GM23338 (cell line): ENCODE measurements around the gene GNPTG. TPM values are rescaled to one million over a fixed set of nuclear protein-coding genes. Genes with fewer than 3 reads are reported as not detected.

Experiments used
- EZH2 ChIP-seq: fragments of 200-600 bp; sonication (generic); IDR thresholded peaks from one replicate; pipeline ENCODE4 v1.8.0; 2017; ENCODE audit warnings: antibody characterized with exemption, mild to moderate bottlenecking, low read depth; ENCODE audit not compliant: unreplicated experiment
- EZH2phosphoT487 ChIP-seq: fragments of 200-600 bp; sonication (generic); IDR thresholded peaks from one replicate; pipeline ENCODE4 v1.8.1; 2018; ENCODE audit warnings: antibody characterized with exemption; ENCODE audit not compliant: unreplicated experiment
- JUNB ChIP-seq: IDR thresholded peaks from one replicate; pipeline ENCODE4 v1.6.1; 2016; ENCODE audit warnings: antibody characterized with exemption; ENCODE audit not compliant: unreplicated experiment
- ZNF331 ChIP-seq: fragments of 250-450 bp; sonication (Bioruptor Pico); IDR thresholded peaks from 2 replicates; pipeline ENCODE4 v1.5.0; 2020; ENCODE audit warnings: low read depth, mild to moderate bottlenecking, moderate library complexity
- polyA plus RNA-seq: library from polyadenylated mRNA; unstranded; fragments of >200 nt; fragmentation: Nextera tagmentation; extraction: Ambion mirVana; gene quantifications from 2 replicates; pipeline ENCODE4 v1.2.1, GENCODE V29; 2016
- total RNA-seq: library from RNA; depleted of rRNA; stranded (reverse); fragments of >200 nt; shearing (Covaris generic); gene quantifications from 2 replicates; pipeline ENCODE4 v1.2.3, GENCODE V29; 2014
- TF ChIP-seq, protein P1 (sequence below): fragments of 250-450 bp; sonication (Bioruptor Pico); IDR thresholded peaks from 2 replicates; pipeline ENCODE4 v1.5.0; 2020; ENCODE audit warnings: mild to moderate bottlenecking, moderate library complexity
- TF ChIP-seq, protein P2 (sequence below): IDR thresholded peaks from 2 replicates; pipeline ENCODE4 v1.6.1; 2016; ENCODE audit warnings: antibody characterized with exemption
- TF ChIP-seq, protein P3 (sequence below), 2 experiments: fragments of 200-600 bp in 1 of 2; sonication (generic) in 1 of 2; conservative IDR thresholded peaks; 2 replicates each; pipeline versions ENCODE4 v1.5.1 to v1.6.1; 2016 to 2017; ENCODE audit warnings: antibody characterized with exemption in 2 of 2, low read depth in 2 of 2, mild to moderate bottlenecking in 2 of 2, moderate library complexity in 1 of 2
- TF ChIP-seq, protein P4 (sequence below): IDR thresholded peaks from one replicate; pipeline ENCODE4 v1.6.1; 2018; ENCODE audit warnings: antibody characterized with exemption; ENCODE audit not compliant: unreplicated experiment

Gene GNPTG
- total and polyA plus RNA-seq, 2 experiments from 2014 or later: 23.3 to 41.0 TPM

- TF ChIP-seq, protein P1, sequence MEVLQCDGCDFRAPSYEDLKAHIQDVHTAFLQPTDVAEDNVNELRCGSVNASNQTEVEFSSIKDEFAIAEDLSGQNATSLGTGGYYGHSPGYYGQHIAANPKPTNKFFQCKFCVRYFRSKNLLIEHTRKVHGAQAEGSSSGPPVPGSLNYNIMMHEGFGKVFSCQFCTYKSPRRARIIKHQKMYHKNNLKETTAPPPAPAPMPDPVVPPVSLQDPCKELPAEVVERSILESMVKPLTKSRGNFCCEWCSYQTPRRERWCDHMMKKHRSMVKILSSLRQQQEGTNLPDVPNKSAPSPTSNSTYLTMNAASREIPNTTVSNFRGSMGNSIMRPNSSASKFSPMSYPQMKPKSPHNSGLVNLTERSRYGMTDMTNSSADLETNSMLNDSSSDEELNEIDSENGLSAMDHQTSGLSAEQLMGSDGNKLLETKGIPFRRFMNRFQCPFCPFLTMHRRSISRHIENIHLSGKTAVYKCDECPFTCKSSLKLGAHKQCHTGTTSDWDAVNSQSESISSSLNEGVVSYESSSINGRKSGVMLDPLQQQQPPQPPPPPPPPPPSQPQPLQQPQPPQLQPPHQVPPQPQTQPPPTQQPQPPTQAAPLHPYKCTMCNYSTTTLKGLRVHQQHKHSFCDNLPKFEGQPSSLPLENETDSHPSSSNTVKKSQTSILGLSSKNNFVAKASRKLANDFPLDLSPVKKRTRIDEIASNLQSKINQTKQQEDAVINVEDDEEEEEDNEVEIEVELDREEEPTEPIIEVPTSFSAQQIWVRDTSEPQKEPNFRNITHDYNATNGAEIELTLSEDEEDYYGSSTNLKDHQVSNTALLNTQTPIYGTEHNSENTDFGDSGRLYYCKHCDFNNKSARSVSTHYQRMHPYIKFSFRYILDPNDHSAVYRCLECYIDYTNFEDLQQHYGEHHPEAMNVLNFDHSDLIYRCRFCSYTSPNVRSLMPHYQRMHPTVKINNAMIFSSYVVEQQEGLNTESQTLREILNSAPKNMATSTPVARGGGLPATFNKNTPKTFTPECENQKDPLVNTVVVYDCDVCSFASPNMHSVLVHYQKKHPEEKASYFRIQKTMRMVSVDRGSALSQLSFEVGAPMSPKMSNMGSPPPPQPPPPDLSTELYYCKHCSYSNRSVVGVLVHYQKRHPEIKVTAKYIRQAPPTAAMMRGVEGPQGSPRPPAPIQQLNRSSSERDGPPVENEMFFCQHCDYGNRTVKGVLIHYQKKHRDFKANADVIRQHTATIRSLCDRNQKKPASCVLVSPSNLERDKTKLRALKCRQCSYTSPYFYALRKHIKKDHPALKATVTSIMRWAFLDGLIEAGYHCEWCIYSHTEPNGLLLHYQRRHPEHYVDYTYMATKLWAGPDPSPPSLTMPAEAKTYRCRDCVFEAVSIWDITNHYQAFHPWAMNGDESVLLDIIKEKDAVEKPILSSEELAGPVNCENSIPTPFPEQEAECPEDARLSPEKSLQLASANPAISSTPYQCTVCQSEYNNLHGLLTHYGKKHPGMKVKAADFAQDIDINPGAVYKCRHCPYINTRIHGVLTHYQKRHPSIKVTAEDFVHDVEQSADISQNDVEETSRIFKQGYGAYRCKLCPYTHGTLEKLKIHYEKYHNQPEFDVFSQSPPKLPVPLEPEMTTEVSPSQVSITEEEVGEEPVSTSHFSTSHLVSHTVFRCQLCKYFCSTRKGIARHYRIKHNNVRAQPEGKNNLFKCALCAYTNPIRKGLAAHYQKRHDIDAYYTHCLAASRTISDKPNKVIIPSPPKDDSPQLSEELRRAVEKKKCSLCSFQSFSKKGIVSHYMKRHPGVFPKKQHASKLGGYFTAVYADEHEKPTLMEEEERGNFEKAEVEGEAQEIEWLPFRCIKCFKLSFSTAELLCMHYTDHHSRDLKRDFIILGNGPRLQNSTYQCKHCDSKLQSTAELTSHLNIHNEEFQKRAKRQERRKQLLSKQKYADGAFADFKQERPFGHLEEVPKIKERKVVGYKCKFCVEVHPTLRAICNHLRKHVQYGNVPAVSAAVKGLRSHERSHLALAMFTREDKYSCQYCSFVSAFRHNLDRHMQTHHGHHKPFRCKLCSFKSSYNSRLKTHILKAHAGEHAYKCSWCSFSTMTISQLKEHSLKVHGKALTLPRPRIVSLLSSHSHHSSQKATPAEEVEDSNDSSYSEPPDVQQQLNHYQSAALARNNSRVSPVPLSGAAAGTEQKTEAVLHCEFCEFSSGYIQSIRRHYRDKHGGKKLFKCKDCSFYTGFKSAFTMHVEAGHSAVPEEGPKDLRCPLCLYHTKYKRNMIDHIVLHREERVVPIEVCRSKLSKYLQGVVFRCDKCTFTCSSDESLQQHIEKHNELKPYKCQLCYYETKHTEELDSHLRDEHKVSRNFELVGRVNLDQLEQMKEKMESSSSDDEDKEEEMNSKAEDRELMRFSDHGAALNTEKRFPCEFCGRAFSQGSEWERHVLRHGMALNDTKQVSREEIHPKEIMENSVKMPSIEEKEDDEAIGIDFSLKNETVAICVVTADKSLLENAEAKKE (CRISPR knock-in tag): no peak
- TF ChIP-seq, protein P2, sequence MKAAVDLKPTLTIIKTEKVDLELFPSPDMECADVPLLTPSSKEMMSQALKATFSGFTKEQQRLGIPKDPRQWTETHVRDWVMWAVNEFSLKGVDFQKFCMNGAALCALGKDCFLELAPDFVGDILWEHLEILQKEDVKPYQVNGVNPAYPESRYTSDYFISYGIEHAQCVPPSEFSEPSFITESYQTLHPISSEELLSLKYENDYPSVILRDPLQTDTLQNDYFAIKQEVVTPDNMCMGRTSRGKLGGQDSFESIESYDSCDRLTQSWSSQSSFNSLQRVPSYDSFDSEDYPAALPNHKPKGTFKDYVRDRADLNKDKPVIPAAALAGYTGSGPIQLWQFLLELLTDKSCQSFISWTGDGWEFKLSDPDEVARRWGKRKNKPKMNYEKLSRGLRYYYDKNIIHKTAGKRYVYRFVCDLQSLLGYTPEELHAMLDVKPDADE: no peak
- no peak for TF ChIP-seq JUNB
- TF ChIP-seq, protein P3, sequence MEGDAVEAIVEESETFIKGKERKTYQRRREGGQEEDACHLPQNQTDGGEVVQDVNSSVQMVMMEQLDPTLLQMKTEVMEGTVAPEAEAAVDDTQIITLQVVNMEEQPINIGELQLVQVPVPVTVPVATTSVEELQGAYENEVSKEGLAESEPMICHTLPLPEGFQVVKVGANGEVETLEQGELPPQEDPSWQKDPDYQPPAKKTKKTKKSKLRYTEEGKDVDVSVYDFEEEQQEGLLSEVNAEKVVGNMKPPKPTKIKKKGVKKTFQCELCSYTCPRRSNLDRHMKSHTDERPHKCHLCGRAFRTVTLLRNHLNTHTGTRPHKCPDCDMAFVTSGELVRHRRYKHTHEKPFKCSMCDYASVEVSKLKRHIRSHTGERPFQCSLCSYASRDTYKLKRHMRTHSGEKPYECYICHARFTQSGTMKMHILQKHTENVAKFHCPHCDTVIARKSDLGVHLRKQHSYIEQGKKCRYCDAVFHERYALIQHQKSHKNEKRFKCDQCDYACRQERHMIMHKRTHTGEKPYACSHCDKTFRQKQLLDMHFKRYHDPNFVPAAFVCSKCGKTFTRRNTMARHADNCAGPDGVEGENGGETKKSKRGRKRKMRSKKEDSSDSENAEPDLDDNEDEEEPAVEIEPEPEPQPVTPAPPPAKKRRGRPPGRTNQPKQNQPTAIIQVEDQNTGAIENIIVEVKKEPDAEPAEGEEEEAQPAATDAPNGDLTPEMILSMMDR (conservative IDR thresholded peaks at IDR 0.05; ENCODE audit: low read depth in 2 of 2): no peak
- TF ChIP-seq, protein P4, sequence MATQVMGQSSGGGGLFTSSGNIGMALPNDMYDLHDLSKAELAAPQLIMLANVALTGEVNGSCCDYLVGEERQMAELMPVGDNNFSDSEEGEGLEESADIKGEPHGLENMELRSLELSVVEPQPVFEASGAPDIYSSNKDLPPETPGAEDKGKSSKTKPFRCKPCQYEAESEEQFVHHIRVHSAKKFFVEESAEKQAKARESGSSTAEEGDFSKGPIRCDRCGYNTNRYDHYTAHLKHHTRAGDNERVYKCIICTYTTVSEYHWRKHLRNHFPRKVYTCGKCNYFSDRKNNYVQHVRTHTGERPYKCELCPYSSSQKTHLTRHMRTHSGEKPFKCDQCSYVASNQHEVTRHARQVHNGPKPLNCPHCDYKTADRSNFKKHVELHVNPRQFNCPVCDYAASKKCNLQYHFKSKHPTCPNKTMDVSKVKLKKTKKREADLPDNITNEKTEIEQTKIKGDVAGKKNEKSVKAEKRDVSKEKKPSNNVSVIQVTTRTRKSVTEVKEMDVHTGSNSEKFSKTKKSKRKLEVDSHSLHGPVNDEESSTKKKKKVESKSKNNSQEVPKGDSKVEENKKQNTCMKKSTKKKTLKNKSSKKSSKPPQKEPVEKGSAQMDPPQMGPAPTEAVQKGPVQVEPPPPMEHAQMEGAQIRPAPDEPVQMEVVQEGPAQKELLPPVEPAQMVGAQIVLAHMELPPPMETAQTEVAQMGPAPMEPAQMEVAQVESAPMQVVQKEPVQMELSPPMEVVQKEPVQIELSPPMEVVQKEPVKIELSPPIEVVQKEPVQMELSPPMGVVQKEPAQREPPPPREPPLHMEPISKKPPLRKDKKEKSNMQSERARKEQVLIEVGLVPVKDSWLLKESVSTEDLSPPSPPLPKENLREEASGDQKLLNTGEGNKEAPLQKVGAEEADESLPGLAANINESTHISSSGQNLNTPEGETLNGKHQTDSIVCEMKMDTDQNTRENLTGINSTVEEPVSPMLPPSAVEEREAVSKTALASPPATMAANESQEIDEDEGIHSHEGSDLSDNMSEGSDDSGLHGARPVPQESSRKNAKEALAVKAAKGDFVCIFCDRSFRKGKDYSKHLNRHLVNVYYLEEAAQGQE: no peak
- TF ChIP-seq EZH2phosphoT487: no peak
- TF ChIP-seq ZNF331 (CRISPR knock-in tag): no peak
- no peak for TF ChIP-seq EZH2
Measured at GRCh38 chr16:1362807-1363206, 11.1 kb downstream of the GNPTG start (continued).
